Tibial artery (tissue), 4 donors: ENCODE data around the gene ATMIN.
A peak's percentile ranks its signal among the peaks of the same experiment; 100 is the strongest.

Source experiments
- DNase-seq, 2 donors: peaks; one replicate each; pipeline ENCODE4 v3.0.0-alpha.2; 2019
- H3K27ac ChIP-seq, 2 donors: fragments of 200-600 bp; sonication (generic) in 1 of 2; 1 replicate in 1 of 2; 2 replicates in 1 of 2; pipeline ENCODE4 v1.5.1; 2018 to 2019; ENCODE audit warnings: mild to moderate bottlenecking in 1 of 2
- H3K27me3 ChIP-seq, 2 donors: fragments of 200-600 bp; sonication (generic) in 1 of 2; one replicate each; pipeline versions ENCODE4 v1.5.1 to v1.6.0; 2016 to 2019
- H3K36me3 ChIP-seq, 3 donors: fragments of 200-600 bp; sonication (generic) in 2 of 3; one replicate each; pipeline ENCODE4 v1.5.1; 2016 to 2019; ENCODE audit warnings: mild to moderate bottlenecking in 2 of 3
- H3K4me1 ChIP-seq, 4 donors: fragments of 200-600 bp; sonication (generic) in 2 of 4; 1 replicate in 3 of 4; 2 replicates in 1 of 4; pipeline ENCODE4 v1.5.1; 2016 to 2019
- H3K4me3 ChIP-seq, 2 donors: fragments of 200-600 bp; sonication (generic) in 1 of 2; 1 replicate in 1 of 2; 2 replicates in 1 of 2; pipeline ENCODE4 v1.5.1; 2018 to 2019; ENCODE audit warnings: mild to moderate bottlenecking in 2 of 2
- H3K9me3 ChIP-seq, 3 donors: fragments of 200-600 bp; sonication (generic) in 1 of 3; one replicate each; pipeline ENCODE4 v1.5.1; 2016 to 2019
- intact Hi-C: fragments of 100-400 bp; cut with DNase I; formaldehyde crosslinking; loops from one replicate; pipeline ENCODE4 v1.15.0; 2023; ENCODE audit warnings: low total_unique reads
- TF ChIP-seq, protein P1 (sequence below), 2 experiments: fragments of 200-600 bp in 1 of 2; fragments of 450-650 bp in 1 of 2; IDR thresholded peaks; one replicate each; pipeline ENCODE4 v1.5.1; 2017 to 2019; ENCODE audit warnings: antibody characterized with exemption in 2 of 2, mild to moderate bottlenecking in 1 of 2, moderate library complexity in 1 of 2

ATMIN gene

DNA sequence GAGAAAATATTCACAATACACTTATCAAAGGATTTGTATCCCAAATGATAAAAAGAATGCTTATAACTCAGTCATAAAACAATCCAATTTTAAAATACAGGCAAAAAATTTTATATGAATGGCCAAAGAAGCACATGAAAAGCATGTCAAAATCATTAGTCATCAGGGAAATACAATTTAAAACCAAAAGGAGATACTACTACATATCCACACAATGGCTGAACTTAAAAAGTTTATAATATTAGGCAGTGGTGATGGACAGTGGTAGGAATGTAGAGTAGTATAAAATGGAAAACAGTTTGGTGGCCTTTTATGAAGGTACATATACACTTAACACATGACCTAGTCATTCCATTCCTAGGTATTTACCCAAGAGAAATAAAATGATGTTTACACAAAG is 41.2 kb upstream of the ATMIN start:
- Histone ChIP-seq H3K27me3 (no peaks in the 10 kb centered on the region), H3K4me3 (no peak overlapping the region), H3K36me3 (no peaks in the 10 kb centered on the region), H3K9me3 (no peaks in the 10 kb centered on the region), H3K27ac (no peak overlapping the region), H3K4me1 (peaks cover 0 to 7% (median 0%) of the 10 kb centered on the region in 4 donors)
- TF ChIP-seq, protein P1, sequence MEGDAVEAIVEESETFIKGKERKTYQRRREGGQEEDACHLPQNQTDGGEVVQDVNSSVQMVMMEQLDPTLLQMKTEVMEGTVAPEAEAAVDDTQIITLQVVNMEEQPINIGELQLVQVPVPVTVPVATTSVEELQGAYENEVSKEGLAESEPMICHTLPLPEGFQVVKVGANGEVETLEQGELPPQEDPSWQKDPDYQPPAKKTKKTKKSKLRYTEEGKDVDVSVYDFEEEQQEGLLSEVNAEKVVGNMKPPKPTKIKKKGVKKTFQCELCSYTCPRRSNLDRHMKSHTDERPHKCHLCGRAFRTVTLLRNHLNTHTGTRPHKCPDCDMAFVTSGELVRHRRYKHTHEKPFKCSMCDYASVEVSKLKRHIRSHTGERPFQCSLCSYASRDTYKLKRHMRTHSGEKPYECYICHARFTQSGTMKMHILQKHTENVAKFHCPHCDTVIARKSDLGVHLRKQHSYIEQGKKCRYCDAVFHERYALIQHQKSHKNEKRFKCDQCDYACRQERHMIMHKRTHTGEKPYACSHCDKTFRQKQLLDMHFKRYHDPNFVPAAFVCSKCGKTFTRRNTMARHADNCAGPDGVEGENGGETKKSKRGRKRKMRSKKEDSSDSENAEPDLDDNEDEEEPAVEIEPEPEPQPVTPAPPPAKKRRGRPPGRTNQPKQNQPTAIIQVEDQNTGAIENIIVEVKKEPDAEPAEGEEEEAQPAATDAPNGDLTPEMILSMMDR (IDR thresholded peaks at IDR 0.05): no peak
- no peak for DNase-seq
- intact Hi-C loops: loop anchor here (10.0 kb wide), 1 partner anchor 60 kb away; no protein-coding TSS in a partner anchor

DNA sequence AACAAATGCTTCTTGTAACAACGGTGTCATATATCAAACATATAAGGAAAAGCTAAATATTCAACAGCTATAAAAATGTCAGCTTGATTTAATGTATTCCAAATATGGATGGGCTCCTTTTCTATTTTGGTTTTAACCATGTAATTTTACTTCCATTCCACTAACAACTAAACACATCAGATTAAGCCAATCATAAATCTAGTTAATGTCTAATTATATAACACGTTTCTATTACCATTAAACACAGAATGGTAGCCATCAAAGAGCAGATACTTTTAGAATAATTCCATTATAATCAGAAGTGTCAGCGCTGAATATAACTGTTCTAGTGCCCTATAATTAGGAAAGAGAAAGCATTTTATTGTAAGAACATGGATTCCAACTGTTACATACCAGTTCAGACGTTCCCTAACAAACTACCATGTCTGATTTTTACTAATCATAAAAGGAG is 38.9 kb upstream of the ATMIN start:
- peaks cover 0 to 7% (median 0%) of the 10 kb centered on the region in 4 donors for H3K4me1 ChIP-seq
- peak overlapping the region; percentile 5 to 23 for H3K4me3 ChIP-seq
- H3K27me3 ChIP-seq: no peaks in the 10 kb centered on the region
- H3K27ac ChIP-seq: no peak overlapping the region
- intact Hi-C loops: loop anchor here (10.0 kb wide), 1 partner anchor 62 kb away; no protein-coding TSS in a partner anchor
- no peak for DNase-seq
- TF ChIP-seq, protein P1 (IDR thresholded peaks at IDR 0.05): no peak
- H3K36me3 ChIP-seq: no peaks in the 10 kb centered on the region
- no peaks in the 10 kb centered on the region for H3K9me3 ChIP-seq

DNA sequence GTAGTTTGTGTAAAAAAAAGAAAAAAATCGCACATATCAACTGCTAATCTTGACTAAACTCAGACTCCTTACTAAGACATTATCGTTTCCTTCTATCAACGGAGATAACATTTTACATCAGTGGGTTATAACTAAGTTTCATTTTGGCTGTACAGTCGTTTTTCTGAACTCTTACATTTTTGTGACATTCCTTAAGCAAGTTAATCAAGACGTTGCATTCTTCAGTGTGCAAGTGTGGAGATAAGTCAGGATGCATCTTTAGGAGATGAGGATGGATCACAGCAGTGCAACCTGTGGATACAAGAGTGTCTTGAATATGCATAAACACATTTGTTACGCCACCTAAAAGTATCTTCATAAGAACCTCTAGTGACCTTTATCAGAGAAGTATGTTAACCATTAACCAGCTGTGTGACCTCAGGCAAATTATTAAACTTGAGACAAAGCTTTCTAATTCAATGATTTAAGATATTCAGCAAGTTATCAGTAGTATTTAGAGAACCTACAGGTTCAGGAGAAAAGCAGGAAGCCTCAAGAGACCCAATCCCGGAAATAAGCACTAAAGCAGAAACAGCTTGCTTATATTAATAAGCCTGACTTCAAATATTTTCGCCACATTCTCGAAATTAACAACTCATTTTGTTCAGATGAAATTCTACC is 38.4 kb upstream of the ATMIN start:
- Histone ChIP-seq H3K36me3 (no peaks in the 10 kb centered on the region), H3K4me3 (peak overlapping the region; percentile 5 to 23), H3K9me3 (no peaks in the 10 kb centered on the region), H3K27ac (no peak overlapping the region), H3K27me3 (no peaks in the 10 kb centered on the region), H3K4me1 (peaks cover 0 to 7% (median 0%) of the 10 kb centered on the region in 4 donors)
- TF ChIP-seq, protein P1 (IDR thresholded peaks at IDR 0.05): no peak
- intact Hi-C loops: loop anchor here (10.0 kb wide), 1 partner anchor 62 kb away; no protein-coding TSS in a partner anchor
- no peak for DNase-seq

DNA sequence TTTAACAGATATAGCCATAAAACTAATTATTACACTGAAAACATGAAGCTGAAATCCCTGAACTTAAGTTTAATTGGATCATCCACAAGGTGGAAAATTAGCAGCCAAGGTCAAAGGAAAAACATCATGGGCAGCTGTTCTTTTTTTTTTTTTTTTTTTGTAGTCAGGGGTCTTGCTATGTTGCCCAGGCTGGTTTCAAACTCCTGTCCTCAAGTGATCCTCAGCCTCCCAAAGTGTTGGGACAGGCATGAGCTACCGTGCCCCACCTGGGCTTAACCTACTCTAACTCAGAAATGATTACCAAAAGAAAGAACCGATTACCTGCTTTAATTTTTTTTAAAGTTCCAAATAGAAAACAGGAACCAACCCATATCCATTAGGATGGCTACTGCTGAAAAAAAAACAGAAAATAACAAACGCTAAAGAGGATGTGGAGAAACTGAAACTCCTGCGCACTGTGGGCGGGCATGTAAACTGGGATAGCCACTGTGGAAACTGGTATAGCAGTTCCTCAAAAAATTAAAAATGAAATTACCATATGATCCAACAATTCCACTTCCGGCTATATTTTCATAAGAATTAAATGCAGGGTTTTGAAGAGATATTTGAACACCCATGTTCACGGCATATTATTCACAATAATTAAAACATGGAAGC is 37.5 kb upstream of the ATMIN start:
- Histone ChIP-seq H3K27ac (no peak overlapping the region), H3K36me3 (no peaks in the 10 kb centered on the region), H3K27me3 (no peaks in the 10 kb centered on the region), H3K4me1 (peaks cover 0 to 7% (median 0%) of the 10 kb centered on the region in 4 donors), H3K4me3 (no peak overlapping the region), H3K9me3 (no peaks in the 10 kb centered on the region)
- no peak for DNase-seq
- TF ChIP-seq, protein P1 (IDR thresholded peaks at IDR 0.05): no peak
- intact Hi-C loops: loop anchor here (10.0 kb wide), 1 partner anchor 63 kb away; no protein-coding TSS in a partner anchor

DNA sequence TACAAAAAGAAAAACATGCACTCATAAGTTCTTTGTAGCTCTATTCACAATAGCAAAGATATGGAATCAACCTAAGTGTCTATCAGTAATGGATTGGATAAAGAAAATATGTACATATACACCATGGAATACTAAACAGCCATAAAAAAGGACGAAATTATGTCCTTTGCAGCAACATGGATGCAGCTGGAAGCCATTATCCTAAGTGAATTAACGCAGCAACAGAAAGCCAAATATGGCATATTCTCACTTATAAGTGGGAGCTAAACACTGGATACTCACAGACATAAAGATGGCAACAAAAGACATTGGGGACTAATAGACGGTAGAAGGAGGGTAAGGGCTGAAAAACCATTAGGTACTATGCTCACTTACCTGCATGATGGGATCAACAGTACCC is 34.8 kb upstream of the ATMIN start:
- Histone ChIP-seq H3K27ac (no peak overlapping the region), H3K36me3 (no peaks in the 10 kb centered on the region), H3K4me1 (peaks cover 0 to 19% (median 15%) of the 10 kb centered on the region in 4 donors), H3K4me3 (no peak overlapping the region), H3K9me3 (no peaks in the 10 kb centered on the region), H3K27me3 (no peaks in the 10 kb centered on the region)
- intact Hi-C loops: no loop called here
- TF ChIP-seq, protein P1 (IDR thresholded peaks at IDR 0.05): no peak
- no peak for DNase-seq
